ENCODE measurements around the gene KCNK15. TPM values are rescaled to one million over a fixed set of nuclear protein-coding genes. Genes with fewer than 3 reads are reported as not detected.

The KCNK15 gene
- total and polyA plus RNA-seq, 9 donors, result 0.93 to 21.6 (median 4.4) TPM

DNA sequence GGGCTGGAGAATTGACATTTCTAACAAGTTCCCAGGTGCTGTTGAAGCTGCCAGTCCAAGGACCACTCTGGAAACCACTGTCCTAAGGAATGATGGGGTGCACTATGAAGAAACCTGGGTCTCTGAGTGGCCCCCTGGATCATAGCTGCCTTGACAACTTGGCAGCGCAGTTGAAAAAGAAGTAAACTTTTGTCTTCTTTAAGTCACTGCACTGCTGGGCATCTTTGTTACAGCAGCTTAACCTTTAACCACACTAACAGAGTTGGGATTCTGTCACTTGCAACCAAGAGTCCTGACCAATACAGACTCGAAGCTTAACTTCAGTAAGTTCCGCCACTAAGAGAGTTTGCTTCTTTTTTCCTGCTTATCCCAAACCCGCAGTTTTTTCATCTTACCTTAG lies 8.5 kb upstream of the KCNK15 start:
- Histone ChIP-seq H3K36me3 (no peaks in the 10 kb centered on the region), H3K27ac (no peak overlapping the region), H3K4me1 (ENCODE audit: insufficient read depth) (peaks cover 4% of the 10 kb centered on the region), H3K27me3 (no peaks in the 10 kb centered on the region), H3K9me3 (no peaks in the 10 kb centered on the region), H3K4me3 (no peak overlapping the region)
- DNase-seq, result no peak
- 94 to 99% (median 97%) methylated on average over 4 of the region's 4 CpGs for WGBS, 3 donors
- intact Hi-C loops (cut with DNase I), result no loop called here
- TF ChIP-seq EP300 (IDR thresholded peaks at IDR 0.05) (no peak), POLR2A (IDR thresholded peaks at IDR 0.05) (no peak)
- TF ChIP-seq, protein P1, sequence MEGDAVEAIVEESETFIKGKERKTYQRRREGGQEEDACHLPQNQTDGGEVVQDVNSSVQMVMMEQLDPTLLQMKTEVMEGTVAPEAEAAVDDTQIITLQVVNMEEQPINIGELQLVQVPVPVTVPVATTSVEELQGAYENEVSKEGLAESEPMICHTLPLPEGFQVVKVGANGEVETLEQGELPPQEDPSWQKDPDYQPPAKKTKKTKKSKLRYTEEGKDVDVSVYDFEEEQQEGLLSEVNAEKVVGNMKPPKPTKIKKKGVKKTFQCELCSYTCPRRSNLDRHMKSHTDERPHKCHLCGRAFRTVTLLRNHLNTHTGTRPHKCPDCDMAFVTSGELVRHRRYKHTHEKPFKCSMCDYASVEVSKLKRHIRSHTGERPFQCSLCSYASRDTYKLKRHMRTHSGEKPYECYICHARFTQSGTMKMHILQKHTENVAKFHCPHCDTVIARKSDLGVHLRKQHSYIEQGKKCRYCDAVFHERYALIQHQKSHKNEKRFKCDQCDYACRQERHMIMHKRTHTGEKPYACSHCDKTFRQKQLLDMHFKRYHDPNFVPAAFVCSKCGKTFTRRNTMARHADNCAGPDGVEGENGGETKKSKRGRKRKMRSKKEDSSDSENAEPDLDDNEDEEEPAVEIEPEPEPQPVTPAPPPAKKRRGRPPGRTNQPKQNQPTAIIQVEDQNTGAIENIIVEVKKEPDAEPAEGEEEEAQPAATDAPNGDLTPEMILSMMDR (IDR thresholded peaks at IDR 0.05), result no peak

DNA sequence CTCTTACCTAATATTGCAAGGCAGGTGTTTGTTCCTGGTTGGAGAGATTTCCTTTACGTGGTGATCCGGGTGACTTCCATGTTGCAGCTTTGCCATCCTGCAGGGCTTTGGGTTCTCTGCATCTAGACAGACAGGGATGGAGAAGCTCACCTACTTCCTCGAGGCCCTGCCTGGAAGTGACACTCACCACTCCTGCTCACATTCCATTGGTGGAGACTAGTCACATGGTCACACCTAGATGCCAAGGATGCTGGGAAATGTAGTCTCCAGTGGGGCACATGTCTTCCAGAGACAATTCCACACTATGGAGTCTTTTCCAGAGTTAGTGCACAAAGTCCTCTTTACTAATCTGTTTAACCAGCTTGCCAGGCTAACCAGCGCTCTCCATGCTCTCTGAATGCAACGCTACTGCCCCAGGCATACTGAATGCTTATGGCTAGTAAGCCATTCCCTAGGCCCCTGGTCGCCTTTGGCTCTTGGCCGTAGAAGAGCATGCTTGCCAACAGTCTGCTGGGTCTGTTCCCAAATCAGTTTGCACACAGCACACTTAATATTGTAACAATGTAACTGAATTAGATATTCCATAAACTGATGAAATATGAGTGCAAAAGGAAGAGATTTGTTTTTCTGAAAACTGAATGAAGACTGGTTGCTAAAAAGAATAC lies 6.7 kb upstream of the KCNK15 start:
- 62 to 68% (median 68%) methylated on average over 7 of the region's 7 CpGs for WGBS, 3 donors
- no peaks in the 10 kb centered on the region for H3K27me3 ChIP-seq
- peaks cover 2% of the 10 kb centered on the region for H3K4me1 ChIP-seq (ENCODE audit: insufficient read depth)
- H3K9me3 ChIP-seq, result no peaks in the 10 kb centered on the region
- no peak overlapping the region for H3K27ac ChIP-seq
- DNase-seq, result peak; percentile 57 to 85 (median 64)
- TF ChIP-seq EP300 (IDR thresholded peaks at IDR 0.05), result no peak
- H3K36me3 ChIP-seq, result no peaks in the 10 kb centered on the region
- intact Hi-C loops (cut with DNase I), result no loop called here
- H3K4me3 ChIP-seq, result no peak overlapping the region

DNA sequence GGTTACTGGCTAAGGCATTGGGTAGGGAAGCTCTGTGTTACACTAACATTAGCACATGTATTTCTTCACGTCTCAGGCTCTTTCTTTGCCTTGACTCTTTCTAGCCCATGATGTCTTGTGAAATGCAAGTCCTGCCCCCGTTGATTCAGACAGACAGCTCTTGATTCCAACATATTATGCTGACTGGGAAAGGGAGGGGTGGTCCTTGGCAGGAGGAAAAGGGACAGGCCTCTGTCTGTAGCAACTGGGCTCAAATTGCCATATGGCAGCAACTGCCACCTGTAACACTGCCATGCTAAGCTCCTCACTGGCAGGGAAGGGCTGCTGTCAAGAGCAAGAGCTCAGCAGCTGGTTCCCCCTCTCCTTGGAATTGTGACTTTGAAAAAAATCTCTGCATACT lies 5.7 kb upstream of the KCNK15 start:
- Histone ChIP-seq H3K9me3 (no peaks in the 10 kb centered on the region), H3K4me1 (ENCODE audit: insufficient read depth) (peaks cover 2% of the 10 kb centered on the region), H3K4me3 (no peak overlapping the region), H3K36me3 (no peaks in the 10 kb centered on the region), H3K27me3 (no peaks in the 10 kb centered on the region), H3K27ac (no peak overlapping the region)
- intact Hi-C loops (cut with DNase I), result loop anchor here in 1 of 4 donors (10.0 kb wide), 1 partner anchor 225 kb away; the partner anchor contains the start of genes STK4 and TOMM34
- DNase-seq, result no peak
- TF ChIP-seq EP300 (IDR thresholded peaks at IDR 0.05), result no peak
- TF ChIP-seq, protein P1 (IDR thresholded peaks at IDR 0.05), result no peak
- TF ChIP-seq POLR2A (IDR thresholded peaks at IDR 0.05), result no peak
- WGBS, 3 donors, result 70 to 78% (median 73%) methylated on average over 2 of the region's 2 CpGs

DNA sequence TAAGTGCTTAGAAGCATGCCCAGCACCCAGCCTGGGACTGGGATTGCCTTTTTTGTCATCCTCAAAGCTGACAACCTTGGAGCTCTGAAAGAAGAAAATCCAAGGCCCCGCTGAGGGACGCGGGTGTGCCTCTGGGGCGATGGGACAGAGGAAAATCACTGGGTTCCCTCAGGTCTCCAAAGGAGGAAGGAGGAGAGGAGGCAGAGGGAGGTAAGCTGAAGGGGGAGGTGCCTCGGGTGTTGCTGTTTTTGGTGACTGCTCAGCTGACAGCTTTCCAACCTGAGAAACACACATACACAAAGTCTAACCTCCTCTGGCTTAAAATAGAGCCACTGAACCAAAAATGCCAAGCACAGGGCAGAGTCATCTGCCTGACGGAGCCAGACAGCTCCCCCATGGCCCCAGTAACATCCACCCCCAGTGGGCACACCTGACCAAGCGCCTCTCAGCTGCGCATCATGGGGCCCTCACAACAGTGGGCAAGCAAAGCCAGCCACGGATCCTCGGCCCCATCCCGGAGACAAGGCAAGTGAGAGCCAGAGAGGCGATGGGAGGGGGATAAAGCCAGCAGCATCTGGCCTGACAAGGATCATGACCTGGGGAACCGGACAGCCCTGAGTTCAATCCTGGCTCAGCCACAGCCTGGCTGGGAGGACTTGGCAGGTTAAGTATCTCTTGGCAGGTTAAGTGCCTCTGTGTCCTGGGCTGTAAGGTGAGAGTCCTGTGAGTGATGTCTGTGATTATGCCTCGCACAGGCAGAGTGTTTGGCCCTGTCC lies 3.2 kb upstream of the KCNK15 start:
- DNase-seq, result no peak
- 74 to 80% (median 77%) methylated on average over 14 of the region's 14 CpGs for WGBS, 3 donors
- H3K4me1 ChIP-seq (ENCODE audit: insufficient read depth), result peaks cover 2% of the 10 kb centered on the region
- H3K27ac ChIP-seq, result no peak overlapping the region
- H3K4me3 ChIP-seq, result no peak overlapping the region
- no peaks in the 10 kb centered on the region for H3K27me3 ChIP-seq
- intact Hi-C loops (cut with DNase I), result loop anchor here in 1 of 4 donors (10.0 kb wide), 1 partner anchor 222 kb away; the partner anchor contains the start of genes STK4 and TOMM34
- no peaks in the 10 kb centered on the region for H3K9me3 ChIP-seq
- TF ChIP-seq EP300 (IDR thresholded peaks at IDR 0.05) (no peak), POLR2A (IDR thresholded peaks at IDR 0.05) (no peak)
- TF ChIP-seq, protein P1 (IDR thresholded peaks at IDR 0.05), result no peak
- H3K36me3 ChIP-seq, result no peaks in the 10 kb centered on the region
